Ecto neural progenitor cell (in vitro differentiated cells): Measurements from ENCODE around the gene CCDC142.
A peak's percentile ranks its signal among the peaks of the same experiment; 100 is the strongest.
"Not testable (repeated sequence)": the region's sequence is repeated elsewhere in the genome, so short reads cannot be mapped to it uniquely, and the experiment has no call there.

Experiments used
- DNase-seq: peaks from one replicate; pipeline ENCODE4 v3.0.0-alpha.2; 2018; ENCODE audit warnings: low spot score

The CCDC142 gene

GRCh38 chr2:74464406-74464805 lies 18.4 kb downstream of the CCDC142 start:
- DNase-seq, result no peak

DNA sequence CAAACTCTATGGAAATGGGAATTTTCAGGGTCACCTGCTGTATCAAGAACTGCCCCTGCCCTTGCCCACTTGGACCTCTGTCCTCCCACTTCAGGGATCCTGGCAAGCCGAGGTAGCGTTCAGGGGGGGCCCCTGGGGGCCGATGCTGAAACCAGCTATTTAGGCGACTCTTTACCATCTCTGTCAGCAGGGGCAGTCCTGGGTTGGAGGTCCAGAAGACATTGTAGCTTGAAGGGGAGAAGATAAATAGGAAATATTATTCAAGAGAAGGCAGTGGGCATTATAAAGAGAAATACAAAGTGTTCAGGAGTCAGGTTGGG lies 20.1 kb downstream of the CCDC142 start:
- DNase-seq, result no peak

GRCh38 chr2:74462054-74462785 lies 20.6 kb downstream of the CCDC142 start:
- no peak for DNase-seq

DNA sequence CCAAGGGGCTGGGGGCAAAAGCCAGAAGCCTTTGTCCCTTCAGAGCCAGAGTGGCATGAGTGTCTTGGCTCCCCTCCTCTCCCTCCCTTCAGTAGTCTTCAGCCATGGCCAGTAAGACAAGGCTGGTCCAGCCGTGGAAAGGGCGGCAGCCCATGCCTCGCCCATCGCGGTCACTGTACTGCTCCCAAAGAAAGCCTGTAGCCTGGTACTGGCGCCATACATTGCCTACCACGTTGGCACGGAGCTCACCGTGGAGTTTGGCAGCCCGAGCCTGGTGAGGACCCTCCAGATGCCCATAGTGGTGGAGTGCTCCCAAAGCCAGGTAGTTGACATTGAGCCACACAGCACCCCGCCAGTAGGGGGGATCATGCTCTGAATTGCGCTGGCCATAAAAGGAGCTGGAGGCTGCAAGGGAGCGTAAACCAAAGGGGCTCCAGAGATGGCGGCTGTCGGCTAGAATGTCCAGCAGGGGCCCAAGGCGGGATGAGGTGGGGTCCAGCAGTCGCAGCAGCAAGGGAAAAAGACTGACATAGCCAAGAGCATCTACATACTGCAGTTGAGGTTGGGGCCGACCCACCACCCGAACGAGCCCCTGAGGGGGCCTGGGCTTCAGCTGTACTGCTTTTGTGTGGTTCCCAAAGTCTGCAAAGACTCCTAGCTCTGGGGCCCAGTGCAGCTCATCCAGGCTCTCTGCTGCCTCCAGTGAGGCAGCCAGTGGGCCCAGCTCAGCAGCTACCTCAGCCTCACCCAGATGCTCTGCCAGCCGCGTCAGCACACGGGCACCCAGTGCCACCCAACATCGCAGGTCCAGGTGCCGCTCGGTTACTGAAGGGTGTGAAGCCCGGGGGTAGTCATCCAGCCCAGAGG lies 21.4 kb downstream of the CCDC142 start:
- no peak for DNase-seq

- DNase-seq, result not testable (repeated sequence)
Observed at GRCh38 chr2:74460187-74460586, 22.6 kb downstream of the CCDC142 start.

- not testable (repeated sequence) for DNase-seq
Observed at GRCh38 chr2:74459503-74460118, 23.2 kb downstream of the CCDC142 start.

GRCh38 chr2:74458938-74459363 lies 23.8 kb downstream of the CCDC142 start:
- DNase-seq, result no peak

DNA sequence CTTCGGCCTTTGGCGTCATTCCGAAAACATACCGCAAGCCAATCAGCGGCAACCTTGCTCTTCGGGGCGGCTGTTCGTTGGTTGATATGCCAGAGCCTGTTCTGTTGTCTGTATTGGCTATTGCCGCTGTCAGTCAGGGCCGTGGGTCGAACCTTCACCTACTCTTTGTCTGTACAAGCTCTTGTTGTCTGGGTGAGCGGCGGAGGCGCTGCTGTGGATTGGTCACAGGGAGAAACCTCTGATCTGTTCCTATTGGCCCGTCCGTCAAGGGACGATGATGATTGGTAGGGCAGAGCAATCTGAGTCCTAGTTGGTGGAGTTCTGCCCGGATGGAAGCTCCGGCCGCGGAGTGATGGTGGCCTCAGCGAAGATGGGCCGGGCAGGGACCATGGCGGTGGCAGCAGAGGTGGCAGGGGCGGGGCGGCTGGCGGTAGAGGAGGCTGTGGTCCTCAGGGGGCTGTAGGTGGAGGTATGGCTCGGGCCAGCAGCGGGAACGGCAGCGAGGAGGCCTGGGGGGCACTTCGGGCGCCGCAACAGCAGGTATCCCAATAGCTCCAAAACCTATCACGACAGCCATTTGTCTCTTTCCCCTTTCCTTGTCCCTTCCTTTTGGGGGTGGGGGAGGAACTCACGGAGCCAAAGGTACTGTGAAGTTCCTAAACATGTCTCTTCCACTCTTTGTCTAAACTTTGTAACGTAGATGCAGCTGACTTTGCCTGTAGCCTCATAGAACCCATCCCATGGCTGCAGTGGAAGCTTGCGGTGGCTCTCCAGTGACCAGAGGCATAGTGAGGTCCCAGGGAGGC lies 24.5 kb downstream of the CCDC142 start, which contains the start of gene WBP1:
Gene WBP1, plus strand, starts transcription at position 307 of the 806 bp plus-strand sequence. Its CDS starts 165 bp downstream, at position 472.
- DNase-seq, result peak; percentile 99

- peak; percentile 85 for DNase-seq
Observed at GRCh38 chr2:74457549-74458131, 25.2 kb downstream of the CCDC142 start.

- no peak for DNase-seq
Observed at GRCh38 chr2:74457129-74457548, 25.7 kb downstream of the CCDC142 start.

GRCh38 chr2:74454654-74455511 lies 27.9 kb downstream of the CCDC142 start, which contains the start of gene INO80B:
Gene INO80B (plus strand): TSS chr2:74455087. CDS start chr2:74455117, 30 bp downstream.
- DNase-seq, result peak; percentile 97

GRCh38 chr2:74450570-74451190 lies 32.1 kb downstream of the CCDC142 start:
- DNase-seq, result no peak

DNA sequence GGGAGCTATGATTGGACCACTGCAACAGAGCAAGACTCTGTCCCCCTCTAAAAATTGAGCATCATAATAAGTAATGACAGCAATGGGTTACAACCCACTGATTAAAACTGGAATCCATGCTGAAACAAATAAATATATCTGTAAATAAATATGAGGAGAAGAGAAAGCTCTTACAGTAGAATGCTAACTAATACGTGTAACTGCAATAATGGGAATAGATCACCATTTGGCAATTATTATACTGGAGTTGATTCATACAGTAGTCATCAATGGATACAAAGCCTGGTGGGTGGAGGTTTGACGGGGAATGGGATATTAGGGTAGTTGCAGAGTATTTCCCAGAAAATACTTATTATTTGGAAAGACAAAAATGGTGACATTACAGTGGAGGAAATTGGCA lies 34.0 kb downstream of the CCDC142 start:
- no peak for DNase-seq

DNA sequence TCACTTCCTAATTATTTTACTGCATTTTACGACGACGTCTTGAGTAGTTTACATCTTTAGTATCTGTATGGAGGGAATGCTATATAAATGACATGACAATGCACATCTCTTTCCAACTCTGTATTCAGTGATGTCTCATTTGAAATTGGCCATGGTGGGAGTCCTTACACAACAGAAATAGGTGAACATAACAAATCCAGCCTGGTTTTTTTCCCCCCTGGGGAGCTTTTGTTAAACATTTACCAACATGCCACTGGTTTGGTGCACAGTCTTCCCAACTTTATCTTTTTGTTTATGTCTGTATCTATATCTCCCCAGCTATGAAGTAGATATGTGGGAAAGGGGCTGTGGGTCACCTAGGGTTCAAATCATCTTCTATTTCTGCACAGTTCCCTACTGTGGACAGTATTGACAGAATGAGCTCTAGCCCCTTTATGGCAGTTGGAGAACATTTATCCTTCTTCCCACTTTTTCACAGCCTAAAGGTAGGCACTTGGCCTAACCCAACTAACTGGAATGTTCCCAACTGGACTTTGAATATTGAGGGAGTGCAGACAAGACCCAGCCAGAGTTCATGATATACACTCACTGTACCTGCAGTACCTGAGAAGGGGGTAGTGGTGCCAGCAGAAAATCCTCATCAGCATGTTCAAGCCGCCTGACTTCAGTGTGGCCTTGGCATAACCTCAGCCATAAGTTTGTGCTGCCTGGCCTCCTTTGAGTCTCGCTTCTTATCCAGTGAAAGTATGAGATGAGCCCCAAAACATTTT lies 35.4 kb downstream of the CCDC142 start:
- no peak for DNase-seq

DNA sequence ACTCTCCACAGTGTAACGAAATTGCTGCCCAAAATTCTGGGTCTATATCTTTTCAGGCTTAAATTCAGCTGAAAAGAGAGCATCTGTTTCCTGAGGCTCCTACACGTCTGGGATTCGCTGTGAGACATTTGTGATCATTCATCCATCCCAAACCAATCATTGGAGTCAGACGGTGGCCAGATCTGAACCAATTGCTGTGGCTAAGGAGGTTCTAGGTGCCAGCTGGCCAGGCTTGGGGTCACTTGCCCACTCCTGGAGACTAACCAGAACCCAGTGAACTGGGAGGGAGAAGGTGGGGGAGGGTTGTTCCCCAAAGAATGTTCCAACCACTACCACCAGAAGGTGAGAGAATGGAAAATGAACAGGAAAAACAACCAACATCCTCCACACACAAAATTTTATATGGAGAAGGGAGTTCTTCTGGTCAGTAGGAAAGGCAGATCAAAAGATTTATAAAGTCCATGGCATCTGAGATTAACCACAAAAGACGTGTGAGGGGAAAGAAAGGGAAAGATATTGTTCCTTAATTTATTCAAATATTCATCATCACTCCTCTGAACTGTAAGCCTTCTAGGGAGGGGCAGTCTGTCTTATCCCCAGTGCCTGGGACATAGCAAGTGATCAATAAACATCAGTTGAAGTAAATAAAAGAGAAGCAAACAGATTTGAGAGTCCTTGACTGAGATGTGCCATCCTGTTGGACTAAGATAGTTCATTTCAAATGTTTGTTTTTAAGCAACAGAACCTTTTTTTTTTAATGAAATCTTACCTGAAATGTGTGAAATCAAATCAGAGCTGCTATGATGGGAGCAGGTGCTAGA lies 38.1 kb downstream of the CCDC142 start:
- DNase-seq, result no peak

- DNase-seq, result not testable (repeated sequence)
Observed at GRCh38 chr2:74442483-74443297, 40.1 kb downstream of the CCDC142 start.
